Measurements from ENCODE around the gene RFTN1. TPM values are rescaled to one million over a fixed set of nuclear protein-coding genes. Genes with fewer than 3 reads are reported as not detected.

The RFTN1 gene
- total RNA-seq (2014; rRNA removed; shearing (Covaris generic); ENCODE audit: low replicate concordance), result 6.0 and 9.7 TPM in 2 replicates

- in situ Hi-C loops (cut with HindIII; ENCODE audit: low pct_unique_long_range_greater_than_20kb, low sequenced_read_pairs), result no loop called here
- DNase-seq (ENCODE audit: low read depth), result no peak
Observed at GRCh38 chr3:16513141-16514020, at the start of gene RFTN1. Gene RFTN1 (minus strand): TSS chr3:16513699. CDS start chr3:16493869, 19,830 bp downstream.

GRCh38 chr3:16559653-16560365 lies 46.3 kb upstream of the RFTN1 start:
- DNase-seq (ENCODE audit: low read depth), result no peak
- in situ Hi-C loops (cut with HindIII; ENCODE audit: low pct_unique_long_range_greater_than_20kb, low sequenced_read_pairs), result no loop called here

DNA sequence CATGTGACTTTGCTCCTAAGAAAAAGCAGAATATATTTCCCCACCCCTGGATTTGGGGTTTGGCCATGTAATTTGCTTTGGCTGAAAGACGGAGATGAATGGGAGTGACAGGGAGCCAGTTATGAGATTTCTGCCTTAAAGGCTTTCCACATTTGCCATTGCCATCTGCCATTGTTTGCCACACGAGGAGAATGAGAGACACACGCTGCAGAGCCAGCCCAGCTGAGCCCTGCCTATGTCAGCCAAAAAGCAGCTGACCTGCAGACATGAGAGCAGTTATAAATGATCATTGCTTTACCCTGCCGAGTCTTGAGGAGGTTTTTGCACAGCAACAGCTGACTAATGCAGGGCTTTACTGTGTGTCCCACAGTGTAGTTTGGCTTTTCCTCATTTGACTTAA lies 40.6 kb upstream of the RFTN1 start:
- in situ Hi-C loops (cut with HindIII; ENCODE audit: low pct_unique_long_range_greater_than_20kb, low sequenced_read_pairs), result no loop called here
- no peak for DNase-seq (ENCODE audit: low read depth)

- no peak for DNase-seq (ENCODE audit: low read depth)
- in situ Hi-C loops (cut with HindIII; ENCODE audit: low pct_unique_long_range_greater_than_20kb, low sequenced_read_pairs), result no loop called here
Observed at GRCh38 chr3:16552757-16553156, 39.3 kb upstream of the RFTN1 start.

DNA sequence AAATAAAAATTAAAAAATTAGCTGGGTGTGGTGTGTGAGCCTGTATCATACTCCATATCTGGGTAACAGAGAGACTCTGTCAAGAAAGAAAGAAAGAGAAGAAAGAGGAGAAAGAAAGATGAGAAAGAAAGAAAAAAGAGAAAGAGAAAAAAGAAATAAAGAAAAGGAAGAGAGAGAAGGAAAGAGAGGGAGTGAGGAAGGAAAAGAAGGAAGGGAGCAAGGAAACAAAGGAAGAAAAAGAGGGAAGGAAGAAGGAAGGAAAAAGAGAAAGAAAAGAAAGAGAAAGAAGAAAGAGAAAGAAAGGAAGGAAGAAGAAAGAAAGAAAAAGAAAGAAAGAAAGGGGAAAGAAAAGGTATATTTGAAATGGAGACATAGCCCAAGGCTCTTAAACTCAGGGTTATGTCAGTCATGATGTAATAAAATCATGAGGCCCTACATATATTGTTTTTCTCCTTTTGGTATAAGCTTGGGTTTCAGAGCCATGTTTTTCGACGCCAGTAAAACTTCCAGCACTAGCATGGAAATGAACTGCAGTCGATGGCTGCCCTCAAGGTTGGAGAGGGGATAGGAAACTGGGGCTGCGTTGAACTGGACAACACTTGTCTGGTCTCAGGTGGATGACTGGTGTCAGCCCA lies 38.0 kb upstream of the RFTN1 start:
- in situ Hi-C loops (cut with HindIII; ENCODE audit: low pct_unique_long_range_greater_than_20kb, low sequenced_read_pairs), result no loop called here
- DNase-seq (ENCODE audit: low read depth), result no peak

DNA sequence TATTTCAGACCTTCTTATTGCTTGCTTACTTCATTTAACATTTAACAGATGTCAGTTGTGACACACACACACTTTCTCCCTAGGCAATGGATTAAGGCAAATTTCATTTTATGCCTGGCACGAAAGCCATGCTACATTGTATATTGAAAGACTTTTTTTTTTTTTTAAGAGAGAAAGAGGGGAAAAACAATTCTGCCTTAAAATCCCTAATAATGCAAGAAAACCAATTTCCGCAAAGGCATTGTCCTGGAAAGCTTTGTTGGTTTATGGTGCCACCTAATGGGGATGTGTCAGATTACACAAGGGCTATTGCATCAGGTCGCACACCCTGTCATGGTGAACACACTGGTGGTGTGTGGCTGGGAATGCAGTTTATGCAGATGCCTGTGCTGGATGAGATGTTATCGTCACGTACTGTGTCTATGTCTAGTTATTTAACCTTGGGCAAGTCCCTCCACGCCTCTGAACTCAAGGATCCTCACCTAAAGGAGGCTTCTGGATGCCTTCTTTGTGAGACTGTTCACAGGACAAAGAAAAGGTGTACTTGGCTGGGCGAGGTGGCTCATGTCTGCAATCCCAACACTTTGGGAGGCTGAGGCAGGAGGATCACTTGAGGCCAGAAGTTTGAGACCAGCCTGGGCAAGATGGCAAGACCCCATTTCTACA lies 37.3 kb upstream of the RFTN1 start:
- peak; percentile 60 for DNase-seq (ENCODE audit: low read depth)
- in situ Hi-C loops (cut with HindIII; ENCODE audit: low pct_unique_long_range_greater_than_20kb, low sequenced_read_pairs), result no loop called here

DNA sequence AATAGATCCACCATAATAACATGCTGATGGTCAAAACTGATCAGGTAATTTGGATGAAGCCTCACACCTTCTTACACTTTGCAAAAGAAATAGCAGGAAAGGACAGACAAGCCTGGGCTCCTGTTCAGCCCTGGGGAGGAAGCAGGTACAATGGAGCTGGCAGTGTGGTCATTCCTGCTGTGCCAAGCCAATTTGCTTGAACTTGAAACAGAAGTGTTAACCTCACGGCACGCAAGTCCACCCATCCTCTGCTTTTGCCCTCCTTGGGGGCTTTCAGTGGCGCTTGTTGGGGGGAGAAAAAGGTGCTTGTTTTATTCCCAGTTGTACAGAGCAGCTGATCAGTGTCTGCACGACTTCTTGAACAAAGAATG lies 36.8 kb upstream of the RFTN1 start:
- DNase-seq (ENCODE audit: low read depth), result no peak
- in situ Hi-C loops (cut with HindIII; ENCODE audit: low pct_unique_long_range_greater_than_20kb, low sequenced_read_pairs), result no loop called here

GRCh38 chr3:16548721-16549120 lies 35.2 kb upstream of the RFTN1 start:
- no peak for DNase-seq (ENCODE audit: low read depth)
- in situ Hi-C loops (cut with HindIII; ENCODE audit: low pct_unique_long_range_greater_than_20kb, low sequenced_read_pairs), result no loop called here

- no peak for DNase-seq (ENCODE audit: low read depth)
- in situ Hi-C loops (cut with HindIII; ENCODE audit: low pct_unique_long_range_greater_than_20kb, low sequenced_read_pairs), result no loop called here
Observed at GRCh38 chr3:16547561-16548357, 34.3 kb upstream of the RFTN1 start.

DNA sequence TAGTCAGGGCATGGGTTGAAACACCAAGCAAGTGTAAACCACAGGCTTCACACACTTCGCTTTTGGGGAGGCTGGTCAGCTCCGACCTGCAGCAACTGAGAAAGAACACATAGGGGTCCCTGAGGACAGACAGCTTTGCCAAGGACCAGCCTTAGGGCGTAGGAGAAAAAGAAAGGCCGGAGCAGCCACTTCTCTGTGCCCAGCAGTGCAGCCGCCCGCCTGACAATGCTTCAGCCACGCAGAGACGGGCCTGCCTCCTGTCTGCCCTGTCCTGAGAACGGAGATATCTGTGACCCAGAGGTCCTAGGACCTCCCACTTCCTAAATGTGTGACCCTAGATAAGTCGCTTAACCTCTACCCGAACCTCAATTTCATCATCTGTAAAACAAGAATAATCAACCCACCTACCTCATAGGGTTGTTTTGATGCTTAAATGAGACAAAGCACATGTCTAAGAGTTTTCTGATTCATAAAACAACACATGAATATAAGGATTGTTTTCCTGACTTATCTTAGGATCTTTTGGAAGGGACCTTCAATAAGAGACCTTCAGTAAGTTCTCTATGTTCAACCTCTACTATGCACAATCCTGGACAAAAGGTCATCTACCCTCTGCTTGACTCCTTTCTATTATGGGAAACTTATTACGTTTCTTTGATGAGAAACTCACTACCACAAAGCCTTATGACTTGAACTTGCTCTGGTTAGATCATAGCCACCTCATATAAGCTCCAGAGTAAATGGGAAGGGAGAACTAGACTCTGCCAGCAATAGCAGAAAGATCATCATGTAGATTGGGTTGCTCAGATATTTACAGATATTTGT lies 32.9 kb upstream of the RFTN1 start:
- no peak for DNase-seq (ENCODE audit: low read depth)
- in situ Hi-C loops (cut with HindIII; ENCODE audit: low pct_unique_long_range_greater_than_20kb, low sequenced_read_pairs), result no loop called here

DNA sequence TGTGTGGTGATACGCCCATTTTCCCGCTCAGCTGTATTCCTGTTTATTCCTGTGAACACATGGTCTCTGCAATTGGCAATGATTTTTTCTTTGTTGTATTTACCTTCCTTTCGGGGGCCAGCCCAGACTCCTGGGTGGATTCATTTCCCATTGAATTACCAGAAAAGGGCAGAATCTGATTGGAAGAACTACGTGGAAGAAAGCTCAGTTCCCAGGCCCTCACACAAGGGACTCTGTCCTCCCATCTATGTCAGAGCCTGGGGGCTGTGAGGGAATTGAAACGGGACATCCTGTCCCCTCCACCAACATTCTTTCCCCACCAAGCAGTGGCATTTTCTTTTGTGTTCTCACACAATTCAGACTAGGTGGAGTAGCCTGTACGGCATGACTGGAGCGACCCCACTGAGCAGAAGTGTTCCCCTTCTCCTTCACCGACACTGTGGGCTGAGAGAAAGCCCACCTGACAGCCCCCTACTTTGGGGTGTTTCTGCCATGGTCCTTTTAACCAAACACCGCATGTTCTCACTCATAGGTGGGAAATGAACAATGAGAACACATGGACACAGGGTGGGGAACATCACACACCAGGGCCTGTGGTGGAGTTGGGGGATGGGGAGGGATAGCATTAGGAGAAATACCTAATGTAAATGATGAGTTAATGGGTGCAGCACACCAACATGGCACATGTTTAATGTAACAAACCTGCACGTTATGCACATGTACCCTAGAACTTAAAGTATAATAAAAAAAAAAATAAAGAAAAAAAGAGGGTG lies 32.1 kb upstream of the RFTN1 start:
- in situ Hi-C loops (cut with HindIII; ENCODE audit: low pct_unique_long_range_greater_than_20kb, low sequenced_read_pairs), result no loop called here
- DNase-seq (ENCODE audit: low read depth), result no peak

DNA sequence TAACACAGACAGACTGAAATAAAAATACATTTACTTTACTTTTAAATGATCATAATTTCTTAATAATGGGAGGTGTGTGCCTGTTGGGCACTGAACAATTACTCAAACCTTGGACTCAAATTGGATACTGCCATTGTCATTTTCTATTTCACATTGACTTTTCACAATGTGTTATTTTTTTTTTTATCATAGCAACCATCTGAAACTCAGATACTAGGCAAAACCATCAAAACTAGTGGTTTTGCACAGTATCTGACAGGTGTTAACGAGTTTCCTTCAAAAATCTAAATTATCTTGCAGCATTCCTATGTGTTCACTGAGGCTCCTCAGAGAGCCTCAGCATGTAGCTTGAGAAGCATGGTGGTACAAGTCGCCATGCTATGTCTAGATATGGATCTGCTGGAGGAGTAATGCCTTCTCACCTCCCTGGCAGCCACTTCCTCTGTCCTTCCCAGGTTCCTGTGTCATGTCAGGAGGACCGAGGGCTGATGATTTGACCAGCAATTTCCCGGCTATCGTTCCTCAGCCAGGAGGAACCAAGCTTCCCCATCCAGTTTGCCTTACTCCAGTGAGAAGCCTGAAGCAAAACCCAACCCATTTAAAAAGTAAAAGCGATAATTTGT lies 29.9 kb upstream of the RFTN1 start:
- no peak for DNase-seq (ENCODE audit: low read depth)
- in situ Hi-C loops (cut with HindIII; ENCODE audit: low pct_unique_long_range_greater_than_20kb, low sequenced_read_pairs), result no loop called here

GRCh38 chr3:16538507-16538906 lies 25.0 kb upstream of the RFTN1 start:
- no peak for DNase-seq (ENCODE audit: low read depth)
- in situ Hi-C loops (cut with HindIII; ENCODE audit: low pct_unique_long_range_greater_than_20kb, low sequenced_read_pairs), result no loop called here

DNA sequence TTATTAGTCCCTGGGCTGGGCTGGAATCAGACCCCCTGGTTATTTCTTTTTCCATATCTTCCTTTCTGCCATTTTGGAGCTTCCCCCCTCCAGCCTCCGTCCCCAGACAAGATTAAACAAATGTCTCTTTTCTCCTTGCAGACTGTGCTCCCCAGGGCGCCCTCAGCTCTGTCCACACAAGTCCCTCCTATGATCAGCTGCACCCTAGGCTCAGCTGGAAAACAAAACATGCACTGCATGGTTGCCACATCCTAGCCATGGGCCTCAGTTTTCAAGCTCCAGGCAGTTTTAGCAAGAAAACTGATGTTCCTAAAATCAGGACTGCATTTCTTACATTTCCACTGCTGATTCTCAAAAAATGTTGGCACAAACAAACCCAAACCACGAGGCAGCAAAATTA lies 23.5 kb upstream of the RFTN1 start:
- in situ Hi-C loops (cut with HindIII; ENCODE audit: low pct_unique_long_range_greater_than_20kb, low sequenced_read_pairs), result no loop called here
- DNase-seq (ENCODE audit: low read depth), result no peak

DNA sequence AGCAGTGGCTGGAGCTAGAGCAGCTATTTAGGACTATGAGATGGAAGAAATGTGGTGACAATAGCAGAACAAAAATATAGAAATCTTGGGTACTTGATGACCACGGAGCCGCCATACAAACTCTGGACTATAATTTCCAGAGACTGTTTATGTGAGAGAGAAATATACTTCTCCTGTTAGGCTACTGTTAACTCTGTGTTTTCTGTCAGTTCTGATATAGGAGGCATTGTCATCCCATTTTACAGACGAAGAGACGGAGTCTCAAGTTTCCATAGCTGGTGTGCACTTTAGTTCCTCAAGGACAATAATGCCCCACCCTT lies 22.8 kb upstream of the RFTN1 start:
- DNase-seq (ENCODE audit: low read depth), result no peak
- in situ Hi-C loops (cut with HindIII; ENCODE audit: low pct_unique_long_range_greater_than_20kb, low sequenced_read_pairs), result no loop called here

DNA sequence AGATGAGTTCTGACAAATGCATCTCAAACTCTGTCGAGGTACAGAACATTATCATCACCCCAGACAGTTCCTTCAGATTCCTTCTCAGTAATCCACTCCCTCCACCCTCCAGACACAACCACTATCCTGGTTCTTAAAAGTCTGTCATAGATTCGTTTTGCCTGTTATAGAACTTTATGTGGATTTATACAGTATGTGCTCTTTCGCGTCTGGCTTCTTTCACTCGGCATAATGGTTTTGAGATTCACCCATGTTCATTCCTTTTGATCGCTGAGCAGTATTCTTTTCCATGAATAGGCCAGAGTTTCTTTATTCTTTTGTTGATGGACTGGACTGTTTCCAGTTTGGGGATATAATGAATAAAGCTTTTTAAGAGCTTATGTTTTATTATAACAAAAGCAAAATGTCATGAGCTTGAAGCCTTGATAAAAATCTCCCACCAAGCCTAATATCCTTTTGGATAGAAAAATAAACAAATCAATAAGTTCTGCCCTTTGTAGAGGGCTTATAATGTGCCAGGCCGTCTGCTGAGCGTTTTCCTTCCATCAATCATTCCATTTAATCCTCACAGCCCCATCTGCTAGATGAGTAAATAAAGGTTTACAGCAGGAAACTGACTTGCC lies 21.3 kb upstream of the RFTN1 start:
- in situ Hi-C loops (cut with HindIII; ENCODE audit: low pct_unique_long_range_greater_than_20kb, low sequenced_read_pairs), result no loop called here
- no peak for DNase-seq (ENCODE audit: low read depth)

Measured in Caki2 (cell line).